ENCODE results near the gene ZNF830.
"Not testable (repeated sequence)": the region's sequence is repeated elsewhere in the genome, so short reads cannot be mapped to it uniquely, and the experiment has no call there.

Gene ZNF830

GRCh38 chr17:34920676-34921075 lies 40.7 kb upstream of the ZNF830 start:
- H3K23ac ChIP-seq (ENCODE audit: low read length in 2 of 2), result no peak overlapping the region
- H3K79me1 ChIP-seq (replicated peaks; ENCODE audit: low read length, poor library complexity, severe bottlenecking), result no peaks in the 10 kb centered on the region
- H3K4ac ChIP-seq (ENCODE audit: low read depth in 1 of 2, low read length in 2 of 2), result no peak overlapping the region
- no peak overlapping the region for H2AFZ ChIP-seq (ENCODE audit: low read depth, low read length)
- H2AK5ac ChIP-seq (ENCODE audit: low read length, severe bottlenecking), result no peak overlapping the region
- H3K4me1 ChIP-seq (ENCODE audit: control insufficient read depth, insufficient read depth, low read depth, low read length), result no peaks in the 10 kb centered on the region
- no peak for DNase-seq
- no peak overlapping the region for H3K14ac ChIP-seq (ENCODE audit: low read length in 2 of 2)
- no peak overlapping the region for H4K8ac ChIP-seq (ENCODE audit: low read length)
- H3K27me3 ChIP-seq (ENCODE audit: control insufficient read depth in 1 of 2, insufficient read depth in 1 of 2, low read length in 2 of 2), result no peaks in the 10 kb centered on the region
- H2BK5ac ChIP-seq (ENCODE audit: low read depth, low read length, poor library complexity, severe bottlenecking), result no peak overlapping the region
- H2BK12ac ChIP-seq (ENCODE audit: low read length in 2 of 2), result no peak overlapping the region
- no peak overlapping the region for H3K4me3 ChIP-seq (ENCODE audit: insufficient read depth in 1 of 2, low read depth in 1 of 2, low read length in 2 of 2)
- no peak overlapping the region for H2BK15ac ChIP-seq (ENCODE audit: low read depth, poor library complexity, severe bottlenecking)
- H3K27ac ChIP-seq (ENCODE audit: low read length, poor library complexity, severe bottlenecking), result no peak overlapping the region
- H3K9ac ChIP-seq (ENCODE audit: low read length), result no peak overlapping the region
- H2BK120ac ChIP-seq (ENCODE audit: low read depth, low read length), result no peak overlapping the region
- no peak overlapping the region for H4K91ac ChIP-seq (ENCODE audit: low read length)
- H3K9me3 ChIP-seq (ENCODE audit: control insufficient read depth, low read length), result no peaks in the 10 kb centered on the region
- H3K4me2 ChIP-seq (ENCODE audit: low read length, poor library complexity, severe bottlenecking), result no peak overlapping the region
- no peak overlapping the region for H3K18ac ChIP-seq (ENCODE audit: low read depth in 1 of 2, low read length in 2 of 2)
- WGBS, result 69% methylated on average over 3 of the region's 4 CpGs
- no peaks in the 10 kb centered on the region for H3K36me3 ChIP-seq (ENCODE audit: control insufficient read depth in 1 of 2, insufficient read depth in 2 of 2, low read depth in 1 of 2, low read length in 2 of 2)

DNA sequence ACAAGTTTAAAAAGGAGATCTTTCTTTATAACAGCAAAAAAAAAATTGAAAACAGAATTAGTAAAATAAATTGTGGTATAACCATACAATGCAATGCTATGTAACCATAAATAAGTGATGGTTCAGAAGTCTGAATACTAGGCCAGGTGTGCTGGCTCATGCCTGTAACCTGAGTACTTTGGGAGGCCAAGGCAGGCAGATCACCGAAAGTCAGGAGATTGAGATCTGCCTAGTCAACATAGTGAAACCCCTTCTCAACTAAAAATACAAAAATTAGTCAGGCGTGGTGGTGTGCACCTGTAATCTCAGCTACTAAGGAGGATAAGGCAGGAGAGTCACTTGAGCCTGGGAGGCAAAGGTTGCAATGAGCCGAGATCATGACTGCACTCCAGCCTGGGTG lies 34.7 kb upstream of the ZNF830 start:
- 80% methylated on average over 1 of the region's 3 CpGs for WGBS
- Histone ChIP-seq H3K27me3 (ENCODE audit: control insufficient read depth in 1 of 2, insufficient read depth in 1 of 2, low read length in 2 of 2) (no peaks in the 10 kb centered on the region), H3K36me3 (ENCODE audit: control insufficient read depth in 1 of 2, insufficient read depth in 2 of 2, low read depth in 1 of 2, low read length in 2 of 2) (no peaks in the 10 kb centered on the region), H3K4ac (ENCODE audit: low read depth in 1 of 2, low read length in 2 of 2) (no peak overlapping the region), H4K91ac (ENCODE audit: low read length) (no peak overlapping the region), H3K18ac (ENCODE audit: low read depth in 1 of 2, low read length in 2 of 2) (no peak overlapping the region), H3K4me3 (ENCODE audit: insufficient read depth in 1 of 2, low read depth in 1 of 2, low read length in 2 of 2) (no peak overlapping the region), H3K79me1 (replicated peaks; ENCODE audit: low read length, poor library complexity, severe bottlenecking) (no peaks in the 10 kb centered on the region), H2AK5ac (ENCODE audit: low read length, severe bottlenecking) (no peak overlapping the region), H3K9me3 (ENCODE audit: control insufficient read depth, low read length) (no peaks in the 10 kb centered on the region), H2BK12ac (ENCODE audit: low read length in 2 of 2) (no peak overlapping the region), H3K4me1 (ENCODE audit: control insufficient read depth, insufficient read depth, low read depth, low read length) (no peaks in the 10 kb centered on the region), H3K27ac (ENCODE audit: low read length, poor library complexity, severe bottlenecking) (no peak overlapping the region), H3K14ac (ENCODE audit: low read length in 2 of 2) (no peak overlapping the region), H2AFZ (ENCODE audit: low read depth, low read length) (no peak overlapping the region), H3K4me2 (ENCODE audit: low read length, poor library complexity, severe bottlenecking) (no peak overlapping the region), H3K9ac (ENCODE audit: low read length) (no peak overlapping the region), H2BK15ac (ENCODE audit: low read depth, poor library complexity, severe bottlenecking) (no peak overlapping the region), H4K8ac (ENCODE audit: low read length) (no peak overlapping the region), H3K23ac (ENCODE audit: low read length in 2 of 2) (no peak overlapping the region), H2BK120ac (ENCODE audit: low read depth, low read length) (no peak overlapping the region), H2BK5ac (ENCODE audit: low read depth, low read length, poor library complexity, severe bottlenecking) (no peak overlapping the region)
- no peak for DNase-seq

DNA sequence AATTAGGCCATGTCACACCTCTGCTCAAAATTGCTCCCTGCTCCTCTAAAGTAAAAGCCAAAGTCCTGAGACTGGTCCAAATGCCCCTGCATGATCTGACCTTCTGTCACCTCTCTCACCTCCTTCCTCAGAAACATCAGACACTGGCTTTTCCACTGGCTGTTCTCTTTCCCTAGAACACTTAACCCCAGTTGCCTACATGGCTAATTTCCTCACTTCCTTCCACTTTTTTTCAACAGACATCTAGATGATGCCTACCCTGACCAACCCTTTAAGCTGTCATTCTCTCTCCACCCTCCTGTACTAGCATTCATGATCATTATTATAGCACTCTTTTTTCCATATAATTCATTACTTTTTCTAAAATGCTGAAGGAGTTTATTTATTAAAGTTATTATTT lies 31.1 kb upstream of the ZNF830 start:
- H3K27me3 ChIP-seq (ENCODE audit: control insufficient read depth in 1 of 2, insufficient read depth in 1 of 2, low read length in 2 of 2), result no peaks in the 10 kb centered on the region
- H3K27ac ChIP-seq (ENCODE audit: low read length, poor library complexity, severe bottlenecking), result no peak overlapping the region
- no peak overlapping the region for H3K23ac ChIP-seq (ENCODE audit: low read length in 2 of 2)
- no peak overlapping the region for H3K9ac ChIP-seq (ENCODE audit: low read length)
- H2BK12ac ChIP-seq (ENCODE audit: low read length in 2 of 2), result no peak overlapping the region
- H2BK15ac ChIP-seq (ENCODE audit: low read depth, poor library complexity, severe bottlenecking), result no peak overlapping the region
- H3K14ac ChIP-seq (ENCODE audit: low read length in 2 of 2), result no peak overlapping the region
- DNase-seq, result no peak
- no peak overlapping the region for H2AFZ ChIP-seq (ENCODE audit: low read depth, low read length)
- no peaks in the 10 kb centered on the region for H3K36me3 ChIP-seq (ENCODE audit: control insufficient read depth in 1 of 2, insufficient read depth in 2 of 2, low read depth in 1 of 2, low read length in 2 of 2)
- H2BK5ac ChIP-seq (ENCODE audit: low read depth, low read length, poor library complexity, severe bottlenecking), result no peak overlapping the region
- no peaks in the 10 kb centered on the region for H3K4me1 ChIP-seq (ENCODE audit: control insufficient read depth, insufficient read depth, low read depth, low read length)
- no peak overlapping the region for H4K8ac ChIP-seq (ENCODE audit: low read length)
- H3K18ac ChIP-seq (ENCODE audit: low read depth in 1 of 2, low read length in 2 of 2), result no peak overlapping the region
- no peak overlapping the region for H3K4ac ChIP-seq (ENCODE audit: low read depth in 1 of 2, low read length in 2 of 2)
- H2BK120ac ChIP-seq (ENCODE audit: low read depth, low read length), result no peak overlapping the region
- H3K4me2 ChIP-seq (ENCODE audit: low read length, poor library complexity, severe bottlenecking), result no peak overlapping the region
- no peak overlapping the region for H2AK5ac ChIP-seq (ENCODE audit: low read length, severe bottlenecking)
- no peak overlapping the region for H3K4me3 ChIP-seq (ENCODE audit: insufficient read depth in 1 of 2, low read depth in 1 of 2, low read length in 2 of 2)
- H3K79me1 ChIP-seq (replicated peaks; ENCODE audit: low read length, poor library complexity, severe bottlenecking), result no peaks in the 10 kb centered on the region
- H3K9me3 ChIP-seq (ENCODE audit: control insufficient read depth, low read length), result no peaks in the 10 kb centered on the region
- no peak overlapping the region for H4K91ac ChIP-seq (ENCODE audit: low read length)

DNA sequence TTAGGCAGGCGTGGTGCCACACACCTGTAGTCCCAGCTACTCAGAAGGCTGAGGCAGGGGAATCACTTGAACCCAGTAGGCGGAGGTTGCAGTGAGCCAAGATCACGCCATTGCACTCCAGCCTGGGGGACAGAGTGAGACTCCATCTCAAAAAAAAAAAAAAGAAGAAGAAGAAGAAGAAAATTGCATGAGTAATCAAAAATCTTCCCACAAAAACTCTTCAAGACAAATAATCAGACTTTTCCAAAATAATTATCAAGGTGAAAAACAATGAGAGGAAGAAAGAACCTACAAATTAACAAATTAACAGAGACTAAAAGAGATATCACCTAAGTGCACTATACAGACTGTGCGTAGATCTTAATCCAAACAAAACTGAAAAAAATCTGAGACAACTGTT lies 10.6 kb upstream of the ZNF830 start:
- H4K91ac ChIP-seq (ENCODE audit: low read length); H3K79me1 ChIP-seq (replicated peaks; ENCODE audit: low read length, poor library complexity, severe bottlenecking); H3K4ac ChIP-seq (ENCODE audit: low read depth in 1 of 2, low read length in 2 of 2); H3K4me2 ChIP-seq (ENCODE audit: low read length, poor library complexity, severe bottlenecking); H2AK5ac ChIP-seq (ENCODE audit: low read length, severe bottlenecking); H3K9ac ChIP-seq (ENCODE audit: low read length); H3K18ac ChIP-seq (ENCODE audit: low read depth in 1 of 2, low read length in 2 of 2); H2BK120ac ChIP-seq (ENCODE audit: low read depth, low read length); H3K9me3 ChIP-seq (ENCODE audit: control insufficient read depth, low read length); H3K36me3 ChIP-seq (ENCODE audit: control insufficient read depth in 1 of 2, insufficient read depth in 2 of 2, low read depth in 1 of 2, low read length in 2 of 2); H3K27ac ChIP-seq (ENCODE audit: low read length, poor library complexity, severe bottlenecking); H2BK12ac ChIP-seq (ENCODE audit: low read length in 2 of 2); H2BK15ac ChIP-seq (ENCODE audit: low read depth, poor library complexity, severe bottlenecking); H3K4me3 ChIP-seq (ENCODE audit: insufficient read depth in 1 of 2, low read depth in 1 of 2, low read length in 2 of 2); H3K23ac ChIP-seq (ENCODE audit: low read length in 2 of 2); H2BK5ac ChIP-seq (ENCODE audit: low read depth, low read length, poor library complexity, severe bottlenecking); H2AFZ ChIP-seq (ENCODE audit: low read depth, low read length); DNase-seq; H4K8ac ChIP-seq (ENCODE audit: low read length); H3K27me3 ChIP-seq (ENCODE audit: control insufficient read depth in 1 of 2, insufficient read depth in 1 of 2, low read length in 2 of 2); H3K14ac ChIP-seq (ENCODE audit: low read length in 2 of 2); H3K4me1 ChIP-seq (ENCODE audit: control insufficient read depth, insufficient read depth, low read depth, low read length): not testable (repeated sequence)
- 80% methylated on average over 2 of the region's 4 CpGs for WGBS

All from mesenchymal stem cell (in vitro differentiated cells and primary cell).